ENCODE measurements around the gene RFX8.

- TF ChIP-seq CTCF (IDR thresholded peaks at IDR 0.05 in 4 of 5, conservative IDR thresholded peaks at IDR 0.05 in 1 of 5) (no peak), POLR2A (IDR thresholded peaks at IDR 0.05) (no peak)
These were observed 113.4 kb downstream of the RFX8 start for GRCh38 chr2:101361522-101361921.

All from gastrocnemius medialis (tissue), 4 donors.